ENCODE measurements around the gene C15orf39. TPM values are rescaled to one million over a fixed set of nuclear protein-coding genes. Genes with fewer than 3 reads are reported as not detected.
A peak's percentile ranks its signal among the peaks of the same experiment; 100 is the strongest.

Gene C15orf39
- total RNA-seq, 1 experiment from 2014 or later, result 45.6 TPM

DNA sequence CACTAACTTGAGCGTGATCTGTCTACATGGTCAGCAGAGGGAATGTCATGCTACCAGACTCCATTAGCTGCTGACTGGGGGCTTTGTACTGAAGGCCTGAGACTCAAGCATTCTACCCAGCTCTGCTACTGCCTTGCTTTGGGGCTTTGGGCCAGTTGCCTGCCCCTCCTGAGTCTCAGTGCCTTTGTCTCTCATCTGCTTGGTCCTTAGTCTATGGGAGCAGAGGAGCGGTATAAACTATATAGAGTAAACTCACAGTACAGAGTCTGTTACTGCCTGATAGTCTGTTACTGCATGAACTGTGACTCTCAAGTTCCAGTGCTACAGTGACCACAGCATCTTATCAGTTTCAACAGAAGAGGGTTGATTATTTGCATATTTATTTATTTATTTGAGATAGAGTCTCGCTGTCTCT lies 38.5 kb upstream of the C15orf39 start:
- Histone ChIP-seq H3K18ac (ENCODE audit: insufficient read length, low read depth, low read length) (no peak overlapping the region), H3K14ac (ENCODE audit: insufficient read depth, low read length) (no peak overlapping the region), H3K79me2 (ENCODE audit: insufficient read depth, low read length) (no peaks in the 10 kb centered on the region), H4K91ac (ENCODE audit: insufficient read length, low read depth, low read length) (no peak overlapping the region), H4K8ac (replicated peaks; ENCODE audit: insufficient read length, low read depth, low read length) (no peak overlapping the region), H2BK120ac (ENCODE audit: low read depth, low read length, poor library complexity, severe bottlenecking) (no peak overlapping the region), H3K4me1 (ENCODE audit: insufficient read depth, low read length) (no peaks in the 10 kb centered on the region), H2AFZ (ENCODE audit: low read length) (no peak overlapping the region), H4K20me1 (ENCODE audit: control insufficient read depth, insufficient read depth, insufficient read length) (no peaks in the 10 kb centered on the region), H3K56ac (ENCODE audit: insufficient read length, low read depth, low read length) (no peak overlapping the region), H4K5ac (ENCODE audit: insufficient read length, low read depth, low read length) (no peak overlapping the region), H3K23me2 (ENCODE audit: insufficient read length, low read depth, low read length, poor library complexity, severe bottlenecking) (no peaks in the 10 kb centered on the region), H2BK5ac (ENCODE audit: insufficient read length, low read length) (no peak overlapping the region), H3K9ac (ENCODE audit: extremely low read depth, insufficient read length, low read length) (no peak overlapping the region), H3T11ph (ENCODE audit: low read length) (no peak overlapping the region), H3K79me1 (ENCODE audit: insufficient read depth, low read depth, low read length, poor library complexity, severe bottlenecking) (no peaks in the 10 kb centered on the region), H3K23ac (ENCODE audit: insufficient read length, low read depth, low read length) (no peak overlapping the region), H3K4me2 (ENCODE audit: insufficient read depth, insufficient read length, low read length) (no peak overlapping the region), H3K27me3 (ENCODE audit: insufficient read depth, low read length) (no peaks in the 10 kb centered on the region), H3K4ac (ENCODE audit: low read depth, low read length) (no peak overlapping the region), H3K27ac (ENCODE audit: insufficient read length, low read depth, low read length) (no peak overlapping the region), H2BK15ac (ENCODE audit: low read depth, low read length) (no peak overlapping the region), H2BK20ac (ENCODE audit: low read depth, low read length, poor library complexity, severe bottlenecking) (no peak overlapping the region), H3K9me3 (ENCODE audit: control insufficient read depth, low read depth, low read length) (peaks cover 4% of the 10 kb centered on the region), H2AK5ac (ENCODE audit: insufficient read length, low read length) (no peak overlapping the region), H2BK12ac (ENCODE audit: insufficient read length, low read depth, low read length) (no peak overlapping the region)
- Mint-ChIP-seq H3K27me3 (ENCODE audit: low read depth) (no peaks in the 10 kb centered on the region), H3K36me3 (ENCODE audit: insufficient read depth in 1 of 3, low read depth in 3 of 3) (peaks cover 7 to 22% (median 7%) of the 10 kb centered on the region in 3 experiments; a peak in 5 of 7 replicates), H3K4me1 (peaks cover 13 to 14% of the 10 kb centered on the region in 2 experiments), H3K9me3 (peaks cover 17 to 18% of the 10 kb centered on the region in 2 experiments), H3K27ac (peak overlapping the region in 1 of 3 experiments; percentile 73; a peak in 2 of 7 replicates), H3K4me3 (no peak overlapping the region)
- WGBS (ENCODE audit: extremely low coverage, insufficient read length, low lambda C conversion rate), result no CpG with 5 or more reads among the region's 3 CpGs
- TF ChIP-seq, protein P1, sequence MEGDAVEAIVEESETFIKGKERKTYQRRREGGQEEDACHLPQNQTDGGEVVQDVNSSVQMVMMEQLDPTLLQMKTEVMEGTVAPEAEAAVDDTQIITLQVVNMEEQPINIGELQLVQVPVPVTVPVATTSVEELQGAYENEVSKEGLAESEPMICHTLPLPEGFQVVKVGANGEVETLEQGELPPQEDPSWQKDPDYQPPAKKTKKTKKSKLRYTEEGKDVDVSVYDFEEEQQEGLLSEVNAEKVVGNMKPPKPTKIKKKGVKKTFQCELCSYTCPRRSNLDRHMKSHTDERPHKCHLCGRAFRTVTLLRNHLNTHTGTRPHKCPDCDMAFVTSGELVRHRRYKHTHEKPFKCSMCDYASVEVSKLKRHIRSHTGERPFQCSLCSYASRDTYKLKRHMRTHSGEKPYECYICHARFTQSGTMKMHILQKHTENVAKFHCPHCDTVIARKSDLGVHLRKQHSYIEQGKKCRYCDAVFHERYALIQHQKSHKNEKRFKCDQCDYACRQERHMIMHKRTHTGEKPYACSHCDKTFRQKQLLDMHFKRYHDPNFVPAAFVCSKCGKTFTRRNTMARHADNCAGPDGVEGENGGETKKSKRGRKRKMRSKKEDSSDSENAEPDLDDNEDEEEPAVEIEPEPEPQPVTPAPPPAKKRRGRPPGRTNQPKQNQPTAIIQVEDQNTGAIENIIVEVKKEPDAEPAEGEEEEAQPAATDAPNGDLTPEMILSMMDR (conservative IDR thresholded peaks at IDR 0.05), result no peak
- DNase-seq, result no peak
